Breast epithelium (tissue), 4 donors: Measurements from ENCODE around the gene MND1. TPM values are rescaled to one million over a fixed set of nuclear protein-coding genes. Genes with fewer than 3 reads are reported as not detected.
A peak's percentile ranks its signal among the peaks of the same experiment; 100 is the strongest.

Experiments used
- DNase-seq, 2 donors: peaks; one replicate each; pipeline ENCODE4 v3.0.0-alpha.2; 2019; ENCODE audit warnings: low spot score in 2 of 2
- H3K27ac ChIP-seq, 2 donors: fragments of 200-600 bp; sonication (generic) in 1 of 2; one replicate each; pipeline ENCODE4 v1.5.1; 2016 to 2019; ENCODE audit warnings: mild to moderate bottlenecking in 1 of 2
- H3K27me3 ChIP-seq, 2 donors: fragments of 200-600 bp; sonication (generic) in 1 of 2; one replicate each; pipeline versions ENCODE4 v1.5.1 to v1.6.0; 2017 to 2019; ENCODE audit warnings: control low read depth in 1 of 2, mild to moderate bottlenecking in 1 of 2
- H3K36me3 ChIP-seq: fragments of 200-600 bp; one replicate; pipeline ENCODE4 v1.5.1; 2019
- H3K4me1 ChIP-seq, 2 donors: fragments of 200-600 bp; sonication (generic); one replicate each; pipeline ENCODE4 v1.5.1; 2016 to 2019; ENCODE audit warnings: control low read depth in 1 of 2
- H3K4me3 ChIP-seq, 3 donors: fragments of 200-600 bp; sonication (generic); 1 replicate in 2 of 3; 2 replicates in 1 of 3; pipeline ENCODE4 v1.5.1; 2016 to 2019; ENCODE audit warnings: mild to moderate bottlenecking in 3 of 3, moderate library complexity in 2 of 3
- H3K9me3 ChIP-seq, 2 donors: fragments of 200-600 bp; sonication (generic) in 1 of 2; one replicate each; pipeline ENCODE4 v1.5.1; 2016 to 2019; ENCODE audit warnings: control low read depth in 1 of 2
- CTCF ChIP-seq, 3 donors: fragments of 450-650 bp; IDR thresholded peaks; one replicate each; pipeline ENCODE4 v1.5.1; 2016 to 2017; ENCODE audit warnings: antibody characterized with exemption in 3 of 3, mild to moderate bottlenecking in 3 of 3, moderate library complexity in 3 of 3
- POLR2A ChIP-seq: fragments of 450-650 bp; IDR thresholded peaks from one replicate; pipeline ENCODE4 v1.6.1; 2016; ENCODE audit warnings: antibody characterized with exemption, mild to moderate bottlenecking, moderate library complexity
- POLR2AphosphoS5 ChIP-seq, 3 donors: sonication (generic); formaldehyde crosslinking; IDR thresholded peaks; one replicate each; pipeline ENCODE4 v1.6.1; 2017; ENCODE audit warnings: antibody characterized with exemption in 3 of 3
- intact Hi-C: fragments of 100-400 bp; cut with DNase I; formaldehyde crosslinking; loops from one replicate; pipeline ENCODE4 v1.15.1; 2023; ENCODE audit warnings: low total_unique reads
- total RNA-seq, 3 donors: library from RNA; depleted of rRNA; stranded (reverse); fragments of >200 nt; gene quantifications; one replicate each; pipeline ENCODE4 v1.1.0, GENCODE V29; 2016

MND1 gene
- total RNA-seq, 3 donors from 2014 or later = 0.64 TPM; not detected in 2

- no peak overlapping the region for H3K4me3 ChIP-seq
Measured at GRCh38 chr4:153403726-153404125, 59.2 kb downstream of the MND1 start.

GRCh38 chr4:153407906-153408305 is 63.4 kb downstream of the MND1 start:
- no peak overlapping the region for H3K4me3 ChIP-seq
- H3K9me3 ChIP-seq = no peaks in the 10 kb centered on the region
- DNase-seq = no peak
- H3K4me1 ChIP-seq = no peaks in the 10 kb centered on the region
- no peaks in the 10 kb centered on the region for H3K36me3 ChIP-seq
- intact Hi-C loops = loop anchor here (5.0 kb wide), 1 partner anchor 521 kb away; no protein-coding TSS in a partner anchor
- TF ChIP-seq POLR2A = no peak
- TF ChIP-seq POLR2AphosphoS5 (IDR thresholded peaks at IDR 0.05) = no peak
- no peak for TF ChIP-seq CTCF (IDR thresholded peaks at IDR 0.05)
- no peaks in the 10 kb centered on the region for H3K27me3 ChIP-seq
- no peak overlapping the region for H3K27ac ChIP-seq

More at GRCh38 chr4:153403726-153404125, 59.2 kb downstream of the MND1 start:
- no peaks in the 10 kb centered on the region for H3K4me1 ChIP-seq
- no peak for DNase-seq
- intact Hi-C loops = no loop called here
- TF ChIP-seq POLR2A (no peak), CTCF (IDR thresholded peaks at IDR 0.05) (no peak), POLR2AphosphoS5 (IDR thresholded peaks at IDR 0.05) (no peak)
- H3K9me3 ChIP-seq = no peaks in the 10 kb centered on the region
- no peaks in the 10 kb centered on the region for H3K36me3 ChIP-seq
- no peak overlapping the region for H3K27ac ChIP-seq
- no peaks in the 10 kb centered on the region for H3K27me3 ChIP-seq

- TF ChIP-seq POLR2AphosphoS5 (IDR thresholded peaks at IDR 0.05) (no peak), POLR2A (no peak)
- no peaks in the 10 kb centered on the region for H3K4me1 ChIP-seq
- no peak overlapping the region for H3K27ac ChIP-seq
- no peaks in the 10 kb centered on the region for H3K9me3 ChIP-seq
- DNase-seq = no peak
- no peaks in the 10 kb centered on the region for H3K27me3 ChIP-seq
- no peak overlapping the region for H3K4me3 ChIP-seq
- intact Hi-C loops = loop anchor here (5.0 kb wide), 1 partner anchor 522 kb away; no protein-coding TSS in a partner anchor
- H3K36me3 ChIP-seq = no peaks in the 10 kb centered on the region
Measured at GRCh38 chr4:153408932-153409331, 64.4 kb downstream of the MND1 start.

- Histone ChIP-seq H3K9me3 (no peaks in the 10 kb centered on the region), H3K27ac (no peak overlapping the region), H3K36me3 (no peaks in the 10 kb centered on the region), H3K4me3 (no peak overlapping the region), H3K27me3 (no peaks in the 10 kb centered on the region), H3K4me1 (no peaks in the 10 kb centered on the region)
- no peak for DNase-seq
- intact Hi-C loops = loop anchor here (5.0 kb wide), 1 partner anchor 522 kb away; no protein-coding TSS in a partner anchor
- TF ChIP-seq POLR2A (no peak), POLR2AphosphoS5 (IDR thresholded peaks at IDR 0.05) (no peak), CTCF (IDR thresholded peaks at IDR 0.05) (no peak)
Measured at GRCh38 chr4:153409412-153409811, 64.9 kb downstream of the MND1 start.

GRCh38 chr4:153409924-153410501 is 65.5 kb downstream of the MND1 start:
- no peaks in the 10 kb centered on the region for H3K36me3 ChIP-seq
- TF ChIP-seq CTCF (IDR thresholded peaks at IDR 0.05) (no peak), POLR2A (no peak), POLR2AphosphoS5 (IDR thresholded peaks at IDR 0.05) (no peak)
- intact Hi-C loops = loop anchor here (5.0 kb wide), 1 partner anchor 523 kb away; no protein-coding TSS in a partner anchor
- no peak for DNase-seq
- H3K9me3 ChIP-seq = no peaks in the 10 kb centered on the region
- H3K4me1 ChIP-seq = no peaks in the 10 kb centered on the region
- H3K27me3 ChIP-seq = no peaks in the 10 kb centered on the region
- H3K27ac ChIP-seq = peak overlapping the region in 1 of 2 donors; percentile 35
- H3K4me3 ChIP-seq = no peak overlapping the region
